ENCODE results near the gene SURF1. TPM values are rescaled to one million over a fixed set of nuclear protein-coding genes. Genes with fewer than 3 reads are reported as not detected.

SURF1 gene
- total and polyA plus RNA-seq, 11 donors, result 36.8 to 104 (median 53.6) TPM

GRCh38 chr9:133397895-133398294, 41.6 kb upstream of the SURF1 start:
- no peak for ATAC-seq
- intact Hi-C loops (cut with DNase I), result no loop called here
- Histone ChIP-seq H3K27ac (no peak overlapping the region), H3K4me1 (no peaks in the 10 kb centered on the region), H3K9me3 (no peaks in the 10 kb centered on the region), H3K36me3 (peaks cover 0 to 3% (median 0%) of the 10 kb centered on the region in 9 donors), H3K4me3 (no peak overlapping the region), H3K27me3 (peaks cover 0 to 19% (median 0%) of the 10 kb centered on the region in 9 donors)
- WGBS, 4 donors, result 63 to 68% (median 64%) methylated on average over 7 to 9 of the region's 9 CpGs
- no peak for TF ChIP-seq POLR2A (IDR thresholded peaks at IDR 0.05)
- TF ChIP-seq, protein P1, sequence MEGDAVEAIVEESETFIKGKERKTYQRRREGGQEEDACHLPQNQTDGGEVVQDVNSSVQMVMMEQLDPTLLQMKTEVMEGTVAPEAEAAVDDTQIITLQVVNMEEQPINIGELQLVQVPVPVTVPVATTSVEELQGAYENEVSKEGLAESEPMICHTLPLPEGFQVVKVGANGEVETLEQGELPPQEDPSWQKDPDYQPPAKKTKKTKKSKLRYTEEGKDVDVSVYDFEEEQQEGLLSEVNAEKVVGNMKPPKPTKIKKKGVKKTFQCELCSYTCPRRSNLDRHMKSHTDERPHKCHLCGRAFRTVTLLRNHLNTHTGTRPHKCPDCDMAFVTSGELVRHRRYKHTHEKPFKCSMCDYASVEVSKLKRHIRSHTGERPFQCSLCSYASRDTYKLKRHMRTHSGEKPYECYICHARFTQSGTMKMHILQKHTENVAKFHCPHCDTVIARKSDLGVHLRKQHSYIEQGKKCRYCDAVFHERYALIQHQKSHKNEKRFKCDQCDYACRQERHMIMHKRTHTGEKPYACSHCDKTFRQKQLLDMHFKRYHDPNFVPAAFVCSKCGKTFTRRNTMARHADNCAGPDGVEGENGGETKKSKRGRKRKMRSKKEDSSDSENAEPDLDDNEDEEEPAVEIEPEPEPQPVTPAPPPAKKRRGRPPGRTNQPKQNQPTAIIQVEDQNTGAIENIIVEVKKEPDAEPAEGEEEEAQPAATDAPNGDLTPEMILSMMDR (IDR thresholded peaks at IDR 0.05), result no peak
- DNase-seq, result peak in 1 of 5 donors; percentile 40

DNA sequence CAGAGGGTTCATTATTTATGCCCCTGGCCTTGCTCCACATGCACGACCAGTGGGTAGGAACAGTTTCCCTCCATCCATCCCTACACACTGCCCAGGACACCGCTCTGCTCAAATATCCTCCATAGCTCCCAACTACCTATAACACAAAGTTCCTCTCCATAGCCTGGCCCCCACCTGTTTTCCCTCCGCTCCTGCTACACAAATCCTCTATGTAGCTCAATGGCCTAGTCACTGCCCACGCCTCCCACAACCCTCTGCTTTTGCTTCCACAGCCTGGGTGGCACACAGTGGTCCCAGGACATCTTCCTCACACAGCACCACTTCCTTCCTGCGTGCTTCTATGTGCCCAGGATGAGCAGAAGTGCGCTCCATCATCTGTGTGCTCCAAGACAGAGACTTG, 41.1 kb upstream of the SURF1 start:
- WGBS, 4 donors, result 79 to 84% (median 80%) methylated on average over 6 of the region's 6 CpGs
- no peak for TF ChIP-seq POLR2A (IDR thresholded peaks at IDR 0.05)
- TF ChIP-seq, protein P1 (IDR thresholded peaks at IDR 0.05), result no peak
- intact Hi-C loops (cut with DNase I), result no loop called here
- ATAC-seq (no peak), DNase-seq (peak in 1 of 5 donors; percentile 8)
- Histone ChIP-seq H3K27ac (no peak overlapping the region), H3K9me3 (no peaks in the 10 kb centered on the region), H3K27me3 (peaks cover 0 to 19% (median 0%) of the 10 kb centered on the region in 9 donors), H3K4me1 (no peaks in the 10 kb centered on the region), H3K4me3 (no peak overlapping the region), H3K36me3 (peaks cover 0 to 3% (median 0%) of the 10 kb centered on the region in 9 donors)

- H3K4me3 ChIP-seq, result no peak overlapping the region
- 18 to 39% (median 28%) methylated on average over 8 to 14 of the region's 14 CpGs for whole genome bisulfite sequencing, 4 donors
- intact Hi-C loops (cut with DNase I), result no loop called here
Measured at GRCh38 chr9:133396952-133397351, 40.7 kb upstream of the SURF1 start.

DNA sequence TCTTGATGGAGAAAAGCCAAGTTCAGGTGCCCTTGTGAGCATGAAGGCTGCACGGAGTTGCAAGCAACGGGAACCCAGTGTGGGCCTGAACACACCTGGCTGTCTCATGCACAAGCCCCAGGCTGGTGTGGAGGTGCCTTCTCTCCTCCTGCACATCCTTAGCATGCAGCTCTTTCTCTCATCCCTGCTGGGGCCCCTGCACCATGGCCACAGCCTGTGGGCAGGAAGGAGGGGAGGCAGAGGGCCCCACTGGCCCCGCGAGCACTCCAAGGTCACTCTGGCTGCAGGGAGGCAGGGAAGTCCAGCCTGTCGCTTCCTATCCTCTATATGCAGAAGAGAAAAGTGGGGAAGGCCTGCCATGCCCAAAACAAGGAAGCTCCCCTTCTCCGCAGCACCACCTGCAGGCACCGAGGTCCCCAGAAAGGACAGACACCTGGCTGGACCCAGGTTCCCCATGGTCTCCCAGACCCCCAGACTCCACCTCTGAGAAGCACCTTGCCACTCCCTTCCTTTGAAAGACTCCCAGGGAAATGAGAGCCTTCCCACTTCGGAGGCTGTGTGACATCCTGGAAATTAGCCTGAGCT, 38.5 kb upstream of the SURF1 start:
- WGBS, 4 donors, result 32 to 56% (median 43%) methylated on average over 5 to 8 of the region's 8 CpGs
- Histone ChIP-seq H3K4me1 (no peaks in the 10 kb centered on the region), H3K4me3 (no peak overlapping the region), H3K27ac (no peak overlapping the region), H3K9me3 (no peaks in the 10 kb centered on the region), H3K36me3 (no peaks in the 10 kb centered on the region), H3K27me3 (peaks cover 0 to 19% (median 0%) of the 10 kb centered on the region in 9 donors)
- TF ChIP-seq, protein P1 (IDR thresholded peaks at IDR 0.05), result no peak
- TF ChIP-seq POLR2A (IDR thresholded peaks at IDR 0.05), result no peak
- DNase-seq (no peak), ATAC-seq (no peak)
- intact Hi-C loops (cut with DNase I), result no loop called here

More at GRCh38 chr9:133396952-133397351, 40.7 kb upstream of the SURF1 start:
- peak in 2 of 4 donors; percentile 13 to 18 for ATAC-seq
- Histone ChIP-seq H3K27me3 (peaks cover 0 to 19% (median 0%) of the 10 kb centered on the region in 9 donors), H3K9me3 (no peaks in the 10 kb centered on the region), H3K27ac (no peak overlapping the region), H3K4me1 (no peaks in the 10 kb centered on the region), H3K36me3 (peaks cover 0 to 3% (median 0%) of the 10 kb centered on the region in 9 donors)
- no peak for TF ChIP-seq POLR2A (IDR thresholded peaks at IDR 0.05)
- TF ChIP-seq, protein P1 (IDR thresholded peaks at IDR 0.05), result peak in 3 of 12 donors; percentile 11 to 27 (median 23)
- peak in 1 of 5 donors; percentile 47 for DNase-seq
